Left hindlimb (tissue), 1 donor: ENCODE results near the gene RCCD1.
"Not testable (repeated sequence)": the region's sequence is repeated elsewhere in the genome, so short reads cannot be mapped to it uniquely, and the experiment has no call there.

Experiments used
- DNase-seq: peaks from one replicate; pipeline ENCODE4 v3.0.0-alpha.2; 2018

The RCCD1 gene

GRCh38 chr15:90918034-90918788, 36.5 kb upstream of the RCCD1 start:
- no peak for DNase-seq

DNA sequence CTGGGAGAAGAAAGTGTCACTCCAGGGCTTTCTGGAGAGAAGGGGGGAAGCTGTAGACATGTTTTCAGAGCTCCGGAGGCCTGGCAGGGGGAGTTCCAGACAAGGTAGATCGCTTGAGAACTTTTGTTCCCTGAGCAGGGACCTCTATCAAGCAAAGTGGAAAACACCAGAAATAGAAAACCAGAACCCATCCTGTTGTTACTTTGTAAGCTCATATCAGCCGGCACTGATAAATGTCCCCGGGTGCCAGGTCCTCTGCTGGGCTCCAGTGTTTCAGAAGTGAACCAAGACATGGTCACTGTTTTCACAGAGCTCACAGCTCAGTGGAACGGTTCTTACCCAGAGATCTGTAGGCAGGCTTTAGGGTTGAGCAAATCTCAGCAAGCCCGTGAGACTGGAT, 35.8 kb upstream of the RCCD1 start:
- DNase-seq = no peak

GRCh38 chr15:90921887-90922286, 32.8 kb upstream of the RCCD1 start:
- no peak for DNase-seq

GRCh38 chr15:90922712-90923322, 31.9 kb upstream of the RCCD1 start:
- not testable (repeated sequence) for DNase-seq

GRCh38 chr15:90924375-90924774, 30.3 kb upstream of the RCCD1 start:
- no peak for DNase-seq

- not testable (repeated sequence) for DNase-seq
Observed at GRCh38 chr15:90926766-90927165, 27.9 kb upstream of the RCCD1 start.

DNA sequence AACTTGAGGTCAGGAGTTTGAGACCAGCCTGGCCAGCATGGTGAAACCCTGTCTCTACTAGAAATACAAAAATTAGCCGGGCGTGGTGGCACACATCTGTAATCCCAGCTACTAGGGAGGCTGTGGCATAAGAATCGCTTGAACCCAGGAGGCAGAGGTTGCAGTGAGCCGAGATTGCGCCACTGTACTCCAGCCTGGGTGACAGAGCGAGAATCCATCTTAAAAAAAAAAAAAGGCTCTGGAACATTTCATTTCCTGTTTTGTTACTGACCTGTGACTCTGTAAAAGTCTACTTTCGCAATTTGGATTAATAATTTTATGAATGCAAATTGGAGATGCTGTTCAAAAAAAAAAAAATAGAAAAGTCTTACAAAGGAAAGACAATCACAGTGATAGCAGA, 26.6 kb upstream of the RCCD1 start:
- not testable (repeated sequence) for DNase-seq

- no peak for DNase-seq
Observed at GRCh38 chr15:90929246-90930019, 25.3 kb upstream of the RCCD1 start.

DNA sequence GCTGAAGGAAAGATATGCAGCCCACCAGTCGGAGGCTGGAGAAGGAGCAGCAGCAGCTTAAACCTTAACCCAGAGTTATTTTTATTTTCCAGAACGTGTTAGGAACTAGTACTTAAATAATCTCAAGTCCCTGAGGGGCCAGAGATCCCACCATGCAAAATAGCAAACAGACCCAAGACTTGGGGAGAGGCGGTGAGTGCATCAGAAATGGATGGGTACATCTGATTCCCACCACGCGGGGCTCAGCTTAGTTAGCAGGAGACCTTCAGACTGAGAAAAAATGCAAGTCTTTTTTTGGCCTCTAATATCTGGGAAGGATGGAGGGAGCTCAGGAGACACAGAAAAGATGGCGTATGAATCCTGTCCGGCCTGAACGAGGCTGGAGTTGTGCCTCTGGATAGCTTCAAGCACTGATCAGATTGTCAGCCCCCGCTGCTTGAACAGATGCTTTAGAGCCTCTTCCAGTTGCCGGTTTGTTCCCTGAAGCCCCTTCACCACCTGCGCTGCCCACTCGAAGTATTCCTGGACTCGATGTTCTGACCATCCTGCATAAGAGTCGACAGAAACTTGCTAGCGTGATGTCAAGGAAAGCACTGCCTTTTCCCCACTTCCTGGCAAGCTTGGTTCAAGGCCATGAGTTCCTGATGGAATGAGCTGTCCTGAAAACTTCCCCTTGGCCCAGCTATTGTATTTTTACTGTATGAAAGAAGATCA, 23.7 kb upstream of the RCCD1 start:
- no peak for DNase-seq

DNA sequence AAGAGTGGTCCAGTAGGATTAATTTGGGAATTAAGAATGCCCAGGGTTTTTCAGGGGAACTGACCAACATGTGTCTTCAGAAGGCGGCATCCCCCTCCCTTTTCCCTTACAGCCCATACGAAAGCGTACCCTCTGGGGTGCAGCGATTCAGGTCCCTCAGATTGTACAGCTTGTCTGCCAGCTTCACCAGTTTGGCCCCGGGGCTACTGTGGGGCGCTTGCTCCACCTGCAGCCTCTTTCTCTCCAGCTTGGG, 23.2 kb upstream of the RCCD1 start:
- DNase-seq = no peak

- peak; percentile 89 for DNase-seq
Observed at GRCh38 chr15:90931828-90932659, 22.6 kb upstream of the RCCD1 start, which contains the start of gene HDDC3. TSS of gene HDDC3 (minus strand) at chr15:90932549. CDS start at chr15:90932540, 9 bp downstream.

GRCh38 chr15:90932660-90932991, 22.1 kb upstream of the RCCD1 start:
- no peak for DNase-seq

DNA sequence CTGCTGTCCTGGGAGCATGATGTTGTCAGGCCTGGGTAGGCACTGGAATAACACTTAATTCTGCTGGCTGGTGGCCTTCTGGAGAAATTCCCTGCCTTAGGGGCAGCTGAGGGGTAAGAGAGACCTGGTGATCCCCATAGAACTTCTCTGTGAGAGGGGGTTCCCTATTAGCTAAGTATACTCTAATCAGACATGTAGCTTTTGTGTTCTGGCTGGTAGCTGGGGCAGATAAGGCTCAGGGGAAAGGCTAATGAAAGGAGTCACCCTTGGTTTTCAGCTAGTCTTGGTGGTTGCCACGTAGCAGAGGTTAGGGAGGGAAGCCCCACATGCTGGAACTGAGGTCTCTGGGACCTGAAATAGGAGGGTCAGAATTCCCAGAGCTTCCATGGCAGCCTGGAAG, 21.4 kb upstream of the RCCD1 start:
- DNase-seq = no peak

GRCh38 chr15:90934256-90934948, 20.3 kb upstream of the RCCD1 start:
- DNase-seq = peak; percentile 80

- DNase-seq = peak; percentile 90
Observed at GRCh38 chr15:90934949-90935751, 19.5 kb upstream of the RCCD1 start, which contains the start of gene UNC45A. TSS of gene UNC45A (plus strand) at chr15:90935285. CDS start at chr15:90935325, 40 bp downstream.

- DNase-seq = no peak
Observed at GRCh38 chr15:90936823-90937222, 17.9 kb upstream of the RCCD1 start.

- no peak for DNase-seq
Observed at GRCh38 chr15:90938261-90938660, 16.4 kb upstream of the RCCD1 start.

DNA sequence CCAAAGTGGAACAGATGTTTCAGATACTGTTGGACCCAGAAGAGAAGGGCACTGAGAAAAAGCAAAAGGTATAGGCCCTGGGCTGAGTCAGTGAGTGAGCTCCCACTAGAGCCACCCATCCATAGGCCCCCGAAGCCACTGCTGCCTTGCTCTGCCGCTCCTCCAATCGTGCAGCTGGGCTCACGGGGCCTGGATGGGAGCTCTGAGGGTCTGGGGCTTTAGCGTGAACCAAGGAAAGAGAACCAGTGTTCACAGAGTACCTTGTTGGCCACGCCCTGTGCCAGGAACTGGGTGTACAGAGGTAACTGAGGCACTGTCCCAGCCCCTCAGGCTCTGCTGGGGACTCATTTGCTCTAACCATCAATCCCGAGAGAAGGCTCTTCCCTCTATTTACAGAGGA, 14.9 kb upstream of the RCCD1 start:
- no peak for DNase-seq

DNA sequence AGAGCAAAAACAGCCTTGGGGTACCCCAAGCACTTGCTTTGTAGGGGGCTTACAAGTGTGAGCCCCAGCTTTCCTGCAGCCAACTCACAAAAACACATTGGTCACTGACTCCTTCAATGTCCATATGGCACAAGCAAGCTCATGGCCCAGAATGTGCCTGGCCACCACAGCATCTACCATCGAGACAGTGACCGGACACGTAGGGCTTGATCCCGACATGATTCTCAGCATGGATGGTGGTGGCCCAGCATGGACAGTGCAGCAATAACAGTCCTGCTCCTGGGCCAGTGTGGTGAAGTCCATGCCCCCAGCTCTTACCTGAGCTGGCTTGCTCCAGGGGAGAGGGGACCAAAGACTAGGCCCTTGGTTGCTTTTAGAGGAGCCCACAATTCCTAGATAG, 13.6 kb upstream of the RCCD1 start:
- no peak for DNase-seq

DNA sequence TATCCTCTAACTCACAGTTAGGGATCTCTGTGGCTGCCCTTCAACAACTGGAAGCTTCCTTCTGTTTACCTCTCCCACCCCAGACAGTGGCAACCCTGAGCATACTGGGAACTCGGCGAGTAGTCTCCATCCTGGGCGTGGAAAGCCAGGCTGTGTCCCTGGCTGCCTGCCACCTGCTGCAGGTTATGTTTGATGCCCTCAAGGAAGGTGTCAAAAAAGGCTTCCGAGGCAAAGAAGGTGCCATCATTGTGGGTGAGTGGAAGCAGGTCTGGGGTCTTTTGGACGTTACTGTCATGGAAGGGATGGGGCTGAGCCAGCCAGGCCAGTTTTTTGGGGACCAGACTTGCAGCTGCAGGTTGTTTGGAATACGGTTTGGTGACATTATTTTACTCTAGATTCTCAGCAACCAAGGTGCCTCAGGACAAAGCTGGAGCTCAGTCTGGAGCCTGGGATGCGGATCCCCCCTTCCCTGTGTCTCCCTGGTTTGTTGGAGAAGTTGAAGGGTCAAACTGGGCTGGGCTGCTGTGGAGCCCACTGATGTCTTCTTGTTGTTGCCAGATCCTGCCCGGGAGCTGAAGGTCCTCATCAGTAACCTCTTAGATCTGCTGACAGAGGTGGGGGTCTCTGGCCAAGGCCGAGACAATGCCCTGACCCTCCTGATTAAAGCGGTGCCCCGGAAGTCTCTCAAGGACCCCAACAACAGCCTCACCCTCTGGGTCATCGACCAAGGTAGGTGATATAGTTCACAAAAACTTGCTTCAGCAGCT, 12.1 kb upstream of the RCCD1 start:
- no peak for DNase-seq
